Measurements from ENCODE around the gene NUMA1. TPM values are rescaled to one million over a fixed set of nuclear protein-coding genes. Genes with fewer than 3 reads are reported as not detected.

Gene NUMA1, protein sequence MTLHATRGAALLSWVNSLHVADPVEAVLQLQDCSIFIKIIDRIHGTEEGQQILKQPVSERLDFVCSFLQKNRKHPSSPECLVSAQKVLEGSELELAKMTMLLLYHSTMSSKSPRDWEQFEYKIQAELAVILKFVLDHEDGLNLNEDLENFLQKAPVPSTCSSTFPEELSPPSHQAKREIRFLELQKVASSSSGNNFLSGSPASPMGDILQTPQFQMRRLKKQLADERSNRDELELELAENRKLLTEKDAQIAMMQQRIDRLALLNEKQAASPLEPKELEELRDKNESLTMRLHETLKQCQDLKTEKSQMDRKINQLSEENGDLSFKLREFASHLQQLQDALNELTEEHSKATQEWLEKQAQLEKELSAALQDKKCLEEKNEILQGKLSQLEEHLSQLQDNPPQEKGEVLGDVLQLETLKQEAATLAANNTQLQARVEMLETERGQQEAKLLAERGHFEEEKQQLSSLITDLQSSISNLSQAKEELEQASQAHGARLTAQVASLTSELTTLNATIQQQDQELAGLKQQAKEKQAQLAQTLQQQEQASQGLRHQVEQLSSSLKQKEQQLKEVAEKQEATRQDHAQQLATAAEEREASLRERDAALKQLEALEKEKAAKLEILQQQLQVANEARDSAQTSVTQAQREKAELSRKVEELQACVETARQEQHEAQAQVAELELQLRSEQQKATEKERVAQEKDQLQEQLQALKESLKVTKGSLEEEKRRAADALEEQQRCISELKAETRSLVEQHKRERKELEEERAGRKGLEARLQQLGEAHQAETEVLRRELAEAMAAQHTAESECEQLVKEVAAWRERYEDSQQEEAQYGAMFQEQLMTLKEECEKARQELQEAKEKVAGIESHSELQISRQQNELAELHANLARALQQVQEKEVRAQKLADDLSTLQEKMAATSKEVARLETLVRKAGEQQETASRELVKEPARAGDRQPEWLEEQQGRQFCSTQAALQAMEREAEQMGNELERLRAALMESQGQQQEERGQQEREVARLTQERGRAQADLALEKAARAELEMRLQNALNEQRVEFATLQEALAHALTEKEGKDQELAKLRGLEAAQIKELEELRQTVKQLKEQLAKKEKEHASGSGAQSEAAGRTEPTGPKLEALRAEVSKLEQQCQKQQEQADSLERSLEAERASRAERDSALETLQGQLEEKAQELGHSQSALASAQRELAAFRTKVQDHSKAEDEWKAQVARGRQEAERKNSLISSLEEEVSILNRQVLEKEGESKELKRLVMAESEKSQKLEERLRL (N-terminal part only)
- 104 and 145 TPM in 2 replicates for total RNA-seq

DNA sequence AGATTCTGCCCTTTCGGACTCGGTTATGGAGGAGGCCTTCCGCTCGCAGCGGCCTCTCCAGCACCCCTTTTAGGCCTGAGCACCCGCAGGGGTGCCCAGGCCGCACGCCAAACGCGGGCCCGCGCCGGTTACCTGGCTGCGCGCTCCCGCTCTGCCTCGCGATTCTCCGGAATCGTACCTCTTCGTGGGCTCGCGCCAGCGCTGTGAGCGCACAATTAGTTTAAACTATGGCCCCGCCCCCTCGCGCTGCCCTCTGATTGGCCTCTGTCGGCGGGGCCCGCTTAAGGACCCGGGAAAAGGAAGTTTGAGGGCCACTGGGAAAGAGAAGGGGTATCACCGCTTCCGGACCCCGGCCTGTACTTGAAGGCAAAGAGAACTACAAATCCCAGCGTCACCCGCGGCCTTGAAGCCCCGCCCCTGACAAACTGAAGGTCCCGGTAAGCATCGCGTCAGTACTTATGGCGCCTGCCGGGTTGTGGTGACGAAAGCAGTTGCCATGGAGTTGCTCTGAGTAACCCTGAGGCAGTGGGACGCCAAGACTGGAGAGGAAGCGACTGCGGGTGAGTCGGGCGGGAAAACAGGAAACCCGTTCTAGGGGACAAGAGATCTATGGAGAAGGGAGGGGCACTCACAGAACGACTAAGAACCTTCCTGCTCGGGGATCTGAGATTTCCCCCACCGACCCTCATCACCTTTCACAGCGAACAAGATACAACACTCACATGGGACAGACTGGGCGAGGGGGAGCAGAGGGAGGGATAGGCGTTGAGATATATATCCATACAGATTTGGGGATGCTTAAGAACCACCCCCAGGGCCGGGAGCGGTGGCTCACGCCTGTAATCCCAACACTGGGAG lies at the start of gene NUMA1, which contains the start of gene LRRC51:
Gene NUMA1 (minus strand): TSS at position 217 of the 858 bp plus-strand sequence. CDS start 44,599 bp downstream, outside the sequence.
Gene LRRC51 (plus strand): TSS at position 525 of the 858 bp plus-strand sequence. CDS start 8,234 bp downstream, outside the sequence.

DNA sequence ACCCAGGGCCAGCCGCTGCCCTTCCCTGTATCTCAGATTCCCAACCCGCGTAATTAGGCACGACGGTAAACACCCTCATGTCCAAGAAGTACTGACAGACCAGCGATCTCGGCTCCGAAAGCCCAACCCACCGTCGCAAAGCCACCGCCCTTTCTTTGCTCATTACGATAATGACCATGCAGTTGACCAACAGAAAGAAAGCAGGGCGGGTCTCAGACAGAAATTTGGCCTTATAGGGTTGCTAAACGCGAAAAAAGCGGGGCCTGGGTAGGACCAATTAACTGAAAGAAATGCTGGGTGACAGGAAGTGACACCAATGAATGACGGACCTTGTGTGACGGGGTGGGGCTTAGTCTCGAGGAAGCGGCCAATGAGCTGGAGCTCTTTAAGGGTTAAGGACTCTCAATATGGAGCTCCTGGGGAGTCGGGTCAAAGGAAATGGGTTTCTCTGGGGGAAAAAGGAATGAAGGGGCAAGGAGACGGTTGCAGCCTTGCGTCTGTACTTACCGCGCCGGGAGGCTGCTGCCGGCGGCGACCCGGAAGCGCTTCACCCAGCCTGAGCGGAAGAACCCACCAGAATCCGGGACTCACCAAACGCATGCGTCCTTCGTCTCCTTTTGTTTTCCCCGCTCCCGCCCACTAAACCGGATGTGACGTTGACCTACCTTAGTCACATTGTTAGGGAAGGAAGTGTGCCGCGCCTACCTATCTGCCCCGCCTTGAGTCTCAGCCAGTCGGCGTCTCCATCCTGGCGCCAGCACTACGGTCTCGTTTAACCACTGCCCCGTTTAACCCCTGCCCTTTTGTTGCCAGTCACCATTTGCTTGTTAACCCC lies 32.0 kb upstream of the NUMA1 start, which contains the start of gene ANAPC15:
Gene ANAPC15 (minus strand): TSS at position 553 of the 835 bp plus-strand sequence. CDS start 1,419 bp downstream, outside the sequence.

DNA sequence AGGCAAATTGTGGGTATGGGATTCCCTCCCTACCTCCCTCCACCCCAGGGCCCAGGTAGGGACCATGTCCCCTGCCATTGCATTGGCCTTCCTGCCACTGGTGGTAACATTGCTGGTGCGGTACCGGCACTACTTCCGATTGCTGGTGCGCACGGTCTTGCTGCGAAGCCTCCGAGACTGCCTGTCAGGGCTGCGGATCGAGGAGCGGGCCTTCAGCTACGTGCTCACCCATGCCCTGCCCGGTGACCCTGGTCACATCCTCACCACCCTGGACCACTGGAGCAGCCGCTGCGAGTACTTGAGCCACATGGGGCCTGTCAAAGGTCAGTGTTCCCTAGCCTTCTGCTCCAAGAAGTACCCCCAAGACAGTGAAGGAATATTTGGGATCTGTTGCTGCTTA lies 25.5 kb upstream of the NUMA1 start, which contains the start of gene TOMT:
Gene TOMT (plus strand): TSS at position 37 of the 400 bp plus-strand sequence. CDS start 28 bp downstream, at position 65.

DNA sequence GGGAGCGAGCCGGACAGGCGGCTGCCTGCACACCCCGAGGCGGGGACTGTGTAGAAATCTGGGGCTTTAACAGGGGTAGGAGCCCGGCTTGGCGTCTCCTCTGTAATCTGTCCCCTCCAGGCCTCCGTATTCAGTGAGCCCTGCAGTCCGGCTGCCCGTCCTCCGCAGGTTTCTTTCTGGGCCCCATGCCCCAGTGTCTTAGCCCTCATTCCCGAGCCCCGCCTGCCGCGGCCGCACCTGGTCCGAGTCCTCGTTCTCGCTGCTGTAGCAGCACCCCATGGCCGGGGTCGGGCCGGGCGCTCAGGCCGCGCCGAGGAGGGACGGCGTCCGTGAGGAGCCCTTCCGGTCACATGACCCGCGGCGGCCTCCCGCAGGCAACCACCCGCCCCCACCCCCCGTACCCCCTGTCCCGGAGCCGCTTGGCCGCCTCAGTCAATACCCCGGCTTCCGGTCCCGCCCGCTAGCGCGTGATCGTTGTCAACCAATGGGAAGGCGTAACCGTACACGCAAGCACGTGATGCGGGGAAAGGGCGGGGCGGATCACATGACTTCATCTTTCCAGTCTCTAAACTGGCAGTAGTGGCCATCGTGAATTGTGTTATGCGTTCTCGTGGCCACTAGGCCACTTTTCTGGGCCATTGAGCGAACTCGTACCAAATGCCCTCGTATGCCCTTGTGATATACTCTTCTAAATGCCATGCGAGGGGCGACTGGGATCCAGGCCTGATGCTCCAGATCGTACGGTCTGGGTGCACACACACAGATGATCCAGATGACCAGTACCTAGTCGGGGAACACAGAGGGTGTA lies 22.8 kb upstream of the NUMA1 start, which contains the start of gene LAMTOR1:
Gene LAMTOR1 (minus strand): TSS at position 352 of the 808 bp plus-strand sequence. CDS start 73 bp downstream, at position 279.

DNA sequence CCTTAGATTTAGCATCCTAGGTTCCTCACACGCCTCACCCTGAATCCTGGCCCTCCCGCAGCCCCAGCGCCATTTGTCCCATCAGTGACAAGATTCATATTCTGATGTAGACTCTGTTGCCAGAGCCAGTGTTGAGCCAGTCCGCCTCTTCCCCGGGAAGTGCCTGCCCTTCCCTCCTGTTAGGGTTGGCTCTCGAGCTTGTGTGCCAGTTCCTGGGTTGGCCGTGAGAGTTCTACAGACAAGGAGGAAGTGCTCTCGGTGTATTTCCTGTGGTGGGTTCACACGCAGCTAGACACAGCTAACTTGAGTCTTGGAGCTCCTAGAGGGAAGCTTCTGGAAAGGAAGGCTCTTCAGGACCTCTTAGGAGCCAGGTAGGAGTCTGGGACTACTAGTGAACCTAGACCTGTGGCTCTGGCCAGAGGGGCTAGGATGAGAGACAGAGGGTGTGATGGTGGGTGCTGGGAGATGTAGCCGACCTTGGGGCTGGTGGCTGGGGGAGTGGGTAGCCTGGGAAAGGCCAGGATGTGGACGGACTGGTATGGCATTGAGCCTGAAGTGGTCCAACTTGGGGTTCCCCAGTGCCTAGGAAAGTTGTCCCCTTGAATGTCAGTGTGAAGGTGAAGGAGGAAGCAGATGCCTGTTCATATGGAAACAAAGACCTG lies 81.6 kb downstream of the NUMA1 start, which contains the start of gene IL18BP:
Gene IL18BP (plus strand): TSS at position 261 of the 662 bp plus-strand sequence. CDS start 1,076 bp downstream, outside the sequence.

Small RNA genes within 50 kb of the gene (small RNA-seq; reads per million reads assigned to genes)
- not detected for gene MIR3165
- not detected for gene RNU6-72P

Other genes with a start within 250 kb of the NUMA1 start
- not detected in 2 replicates for gene DEFB108B, start 247.3 kb downstream of the NUMA1 start, total RNA-seq
- gene DEFB131B, start 202.1 kb downstream of the NUMA1 start, total RNA-seq = not detected in 2 replicates
- gene XNDC1N, start 151.9 kb downstream of the NUMA1 start, total RNA-seq = 6.6 and 12.3 TPM in 2 replicates
- gene RNF121, start 151.5 kb downstream of the NUMA1 start, total RNA-seq = 12.5 and 17.4 TPM in 2 replicates
- gene IL18BP, start 81.6 kb downstream of the NUMA1 start, total RNA-seq = 2.2 and 3.5 TPM in 2 replicates
- gene LRRC51, start 308 bp upstream of the NUMA1 start, total RNA-seq = 5.9 and 6.2 TPM in 2 replicates
- 103 and 134 TPM in 2 replicates for gene LAMTOR1, start 22.8 kb upstream of the NUMA1 start, total RNA-seq
- gene TOMT, start 25.4 kb upstream of the NUMA1 start, total RNA-seq = under 0.01 TPM in 1 of 2 replicates, not detected in the other
- 21.1 and 38.6 TPM in 2 replicates for gene ANAPC15, start 32.2 kb upstream of the NUMA1 start, total RNA-seq
- gene FOLR3, start 55.2 kb upstream of the NUMA1 start, total RNA-seq = 0.39 and 1.1 TPM in 2 replicates
- not detected in 2 replicates for gene FOLR1, start 111.6 kb upstream of the NUMA1 start, total RNA-seq
- not detected in 2 replicates for gene FOLR2, start 136.3 kb upstream of the NUMA1 start, total RNA-seq
- 43.4 and 64.9 TPM in 2 replicates for gene INPPL1, start 144.2 kb upstream of the NUMA1 start, total RNA-seq
- not detected in 2 replicates for gene PHOX2A, start 163.6 kb upstream of the NUMA1 start, total RNA-seq